ENCODE results near the gene CCDC102A. TPM values are rescaled to one million over a fixed set of nuclear protein-coding genes. Genes with fewer than 3 reads are reported as not detected.

CCDC102A gene
- polyA plus RNA-seq, 3 donors, result not detected

DNA sequence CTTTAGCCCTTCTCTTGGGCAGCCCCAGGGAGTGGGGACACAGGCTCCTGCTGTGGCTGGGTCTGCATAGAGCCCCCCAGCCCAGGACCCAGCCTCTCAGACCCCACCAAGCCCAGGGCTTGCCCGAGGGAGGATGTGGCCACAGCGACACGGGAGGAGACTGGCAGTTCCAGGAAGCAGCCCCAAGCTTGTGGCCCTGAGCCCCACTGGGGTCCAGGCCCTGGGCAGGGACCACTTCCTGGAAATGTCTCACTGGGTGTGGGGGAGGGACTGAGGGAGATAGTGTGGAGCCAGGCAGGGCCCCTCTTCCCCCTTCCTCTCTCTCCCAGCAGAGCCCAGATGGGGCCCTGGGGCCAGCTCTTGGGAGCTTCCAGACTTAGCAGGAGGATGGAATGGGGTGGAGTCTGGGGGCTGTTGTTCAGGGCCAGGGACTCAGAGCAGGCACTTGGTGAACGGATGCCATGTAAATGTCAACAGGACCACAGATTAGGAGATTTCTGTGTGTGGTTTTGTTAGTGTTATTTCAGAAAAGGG lies 41.4 kb upstream of the CCDC102A start:
- Histone ChIP-seq H3K27ac (ENCODE audit: low read depth in 1 of 2, low read length in 2 of 2) (no peak overlapping the region), H2AFZ (ENCODE audit: insufficient read depth, low read depth, low read length, poor library complexity, severe bottlenecking) (no peak overlapping the region), H3K79me2 (ENCODE audit: insufficient read depth, low read length) (no peaks in the 10 kb centered on the region), H3K4me3 (replicated peaks in 1 of 3; ENCODE audit: low read depth in 2 of 3, low read length in 3 of 3) (no peak overlapping the region), H3K36me3 (replicated peaks in 1 of 2; ENCODE audit: control insufficient read depth in 1 of 2, insufficient read depth in 2 of 2, low read length in 2 of 2) (no peaks in the 10 kb centered on the region), H3K4me2 (replicated peaks; ENCODE audit: extremely low read depth, low read length, poor library complexity, severe bottlenecking) (no peak overlapping the region), H4K20me1 (ENCODE audit: insufficient read depth, low read length) (no peaks in the 10 kb centered on the region), H3K9ac (ENCODE audit: insufficient read depth, low read length, poor library complexity, severe bottlenecking) (no peak overlapping the region), H3K4me1 (ENCODE audit: control insufficient read depth in 1 of 2, insufficient read depth in 2 of 2, low read length in 2 of 2) (peaks cover 2 to 3% of the 10 kb centered on the region in 2 donors), H3K27me3 (ENCODE audit: control insufficient read depth in 2 of 2, insufficient read depth in 2 of 2, low read length in 2 of 2) (peaks cover 0 to 17% of the 10 kb centered on the region in 2 donors), H3K9me3 (replicated peaks in 1 of 2; ENCODE audit: control insufficient read depth in 1 of 2, insufficient read depth in 1 of 2, low read length in 2 of 2) (no peaks in the 10 kb centered on the region)
- H3K27ac Mint-ChIP-seq, result peak overlapping the region in 1 of 7 donors; percentile 47
- intact Hi-C loops (cut with micrococcal nuclease), result loop anchor here (2.0 to 5.0 kb wide), 3 partner anchors 71 to 425 kb away; partner anchors contain the start of genes USB1 (in 2 of the 2) and ZNF319 (in 2 of the 2)
- no peaks in the 10 kb centered on the region for H3K36me3 Mint-ChIP-seq
- H3K27me3 Mint-ChIP-seq (ENCODE audit: low read depth in 3 of 3), result peaks cover 21 to 49% (median 29%) of the 10 kb centered on the region in 3 donors
- H3K4me3 Mint-ChIP-seq, result no peak overlapping the region
- WGBS (ENCODE audit: insufficient coverage), result 9% methylated on average over 4 of the region's 4 CpGs
- no peak for DNase-seq
- TF ChIP-seq, protein P1, sequence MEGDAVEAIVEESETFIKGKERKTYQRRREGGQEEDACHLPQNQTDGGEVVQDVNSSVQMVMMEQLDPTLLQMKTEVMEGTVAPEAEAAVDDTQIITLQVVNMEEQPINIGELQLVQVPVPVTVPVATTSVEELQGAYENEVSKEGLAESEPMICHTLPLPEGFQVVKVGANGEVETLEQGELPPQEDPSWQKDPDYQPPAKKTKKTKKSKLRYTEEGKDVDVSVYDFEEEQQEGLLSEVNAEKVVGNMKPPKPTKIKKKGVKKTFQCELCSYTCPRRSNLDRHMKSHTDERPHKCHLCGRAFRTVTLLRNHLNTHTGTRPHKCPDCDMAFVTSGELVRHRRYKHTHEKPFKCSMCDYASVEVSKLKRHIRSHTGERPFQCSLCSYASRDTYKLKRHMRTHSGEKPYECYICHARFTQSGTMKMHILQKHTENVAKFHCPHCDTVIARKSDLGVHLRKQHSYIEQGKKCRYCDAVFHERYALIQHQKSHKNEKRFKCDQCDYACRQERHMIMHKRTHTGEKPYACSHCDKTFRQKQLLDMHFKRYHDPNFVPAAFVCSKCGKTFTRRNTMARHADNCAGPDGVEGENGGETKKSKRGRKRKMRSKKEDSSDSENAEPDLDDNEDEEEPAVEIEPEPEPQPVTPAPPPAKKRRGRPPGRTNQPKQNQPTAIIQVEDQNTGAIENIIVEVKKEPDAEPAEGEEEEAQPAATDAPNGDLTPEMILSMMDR (IDR thresholded peaks at IDR 0.05), result no peak
- H3K4me1 Mint-ChIP-seq, result peaks cover 7% of the 10 kb centered on the region
- peaks cover 0 to 3% (median 0%) of the 10 kb centered on the region in 7 donors for H3K9me3 Mint-ChIP-seq

GRCh38 chr16:57577214-57577613 lies 40.8 kb upstream of the CCDC102A start:
- DNase-seq, result peak in 1 of 3 donors; percentile 1
- Mint-ChIP-seq H3K36me3 (no peaks in the 10 kb centered on the region), H3K4me3 (peak overlapping the region in 1 of 2 donors; percentile 57), H3K4me1 (peaks cover 7% of the 10 kb centered on the region), H3K27ac (no peak overlapping the region), H3K9me3 (peaks cover 0 to 3% (median 0%) of the 10 kb centered on the region in 7 donors), H3K27me3 (ENCODE audit: low read depth in 3 of 3) (peaks cover 23 to 49% (median 27%) of the 10 kb centered on the region in 3 donors)
- H3K27ac ChIP-seq (ENCODE audit: low read depth in 1 of 2, low read length in 2 of 2), result no peak overlapping the region
- H4K20me1 ChIP-seq (ENCODE audit: insufficient read depth, low read length), result no peaks in the 10 kb centered on the region
- intact Hi-C loops (cut with micrococcal nuclease), result loop anchor here (2.0 to 5.0 kb wide), 3 partner anchors 72 to 425 kb away; partner anchors contain the start of genes USB1 (in 2 of the 2) and ZNF319 (in 2 of the 2)
- H3K79me2 ChIP-seq (ENCODE audit: insufficient read depth, low read length), result no peaks in the 10 kb centered on the region
- no peak overlapping the region for H3K4me2 ChIP-seq (replicated peaks; ENCODE audit: extremely low read depth, low read length, poor library complexity, severe bottlenecking)
- no peak overlapping the region for H2AFZ ChIP-seq (ENCODE audit: insufficient read depth, low read depth, low read length, poor library complexity, severe bottlenecking)
- 87% methylated on average over 4 of the region's 6 CpGs for WGBS (ENCODE audit: insufficient coverage)
- H3K9me3 ChIP-seq (replicated peaks in 1 of 2; ENCODE audit: control insufficient read depth in 1 of 2, insufficient read depth in 1 of 2, low read length in 2 of 2), result no peaks in the 10 kb centered on the region
- H3K9ac ChIP-seq (ENCODE audit: insufficient read depth, low read length, poor library complexity, severe bottlenecking), result no peak overlapping the region
- H3K4me1 ChIP-seq (ENCODE audit: control insufficient read depth in 1 of 2, insufficient read depth in 2 of 2, low read length in 2 of 2), result peaks cover 2 to 3% of the 10 kb centered on the region in 2 donors
- TF ChIP-seq, protein P1 (IDR thresholded peaks at IDR 0.05), result no peak
- H3K27me3 ChIP-seq (ENCODE audit: control insufficient read depth in 2 of 2, insufficient read depth in 2 of 2, low read length in 2 of 2), result peaks cover 0 to 17% of the 10 kb centered on the region in 2 donors
- H3K4me3 ChIP-seq (replicated peaks in 1 of 3; ENCODE audit: low read depth in 2 of 3, low read length in 3 of 3), result no peak overlapping the region
- no peaks in the 10 kb centered on the region for H3K36me3 ChIP-seq (replicated peaks in 1 of 2; ENCODE audit: control insufficient read depth in 1 of 2, insufficient read depth in 2 of 2, low read length in 2 of 2)
